Neural cell (in vitro differentiated cells): ENCODE results near the gene TOGARAM2. TPM values are rescaled to one million over a fixed set of nuclear protein-coding genes. Genes with fewer than 3 reads are reported as not detected.

ENCODE experiments used
- H2AFZ ChIP-seq: fragments of 200-600, 300-800 bp; sonication (generic), shearing (Covaris generic); 2 replicates; pipeline ENCODE4 v1.6.0; 2014; ENCODE audit warnings: low read depth, mild to moderate bottlenecking, antibody characterized with exemption, low read length, moderate library complexity
- H3F3A ChIP-seq: fragments of 200-600 bp; shearing (Covaris generic); 2 replicates; pipeline ENCODE4 v1.6.1; 2016; ENCODE audit warnings: mild to moderate bottlenecking, moderate library complexity, mixed read lengths, antibody characterized with exemption, low read length; ENCODE audit not compliant: insufficient read depth, poor library complexity, severe bottlenecking
- H3K27ac ChIP-seq: fragments of 200-600, 300-800 bp; sonication (generic), shearing (Covaris generic); 2 replicates; pipeline ENCODE4 v1.5.1; 2014; ENCODE audit warnings: mild to moderate bottlenecking, low read length, moderate library complexity
- H3K27me3 ChIP-seq: fragments of 300-800, 200-600 bp; sonication (generic), shearing (Covaris generic); 2 replicates; pipeline ENCODE4 v1.6.0; 2014; ENCODE audit warnings: mild to moderate bottlenecking, low read depth, low read length, moderate library complexity; ENCODE audit not compliant: insufficient read depth
- H3K36me3 ChIP-seq: fragments of 300-800, 200-600 bp; sonication (generic), shearing (Covaris generic); 2 replicates; pipeline ENCODE4 v1.5.1; 2014; ENCODE audit warnings: mild to moderate bottlenecking, antibody characterized with exemption, low read length, moderate library complexity; ENCODE audit not compliant: insufficient read depth
- H3K4me2 ChIP-seq: fragments of 300-800, 200-600 bp; sonication (generic), shearing (Covaris generic); 2 replicates; pipeline ENCODE4 v1.6.0; 2014; ENCODE audit warnings: mild to moderate bottlenecking, low read length
- H3K4me3 ChIP-seq: fragments of 300-800, 200-600 bp; sonication (generic), shearing (Covaris generic); 2 replicates; pipeline ENCODE4 v1.5.1; 2014; ENCODE audit warnings: mild to moderate bottlenecking, low read length, moderate library complexity
- H3K79me2 ChIP-seq: fragments of 200-600 bp; shearing (Covaris generic); replicated peaks from 2 replicates; pipeline ENCODE4 v1.6.0; 2014; ENCODE audit warnings: mild to moderate bottlenecking, low read length, moderate library complexity; ENCODE audit not compliant: insufficient read depth
- H3K9ac ChIP-seq: fragments of 300-800, 200-600 bp; sonication (generic), shearing (Covaris generic); 2 replicates; pipeline ENCODE4 v1.6.1; 2016; ENCODE audit warnings: mild to moderate bottlenecking, low read length, mixed read lengths
- H3K9me2 ChIP-seq: fragments of 200-600 bp; shearing (Covaris generic); 2 replicates; pipeline ENCODE4 v1.6.1; 2016; ENCODE audit warnings: mild to moderate bottlenecking, low read length, mixed read lengths; ENCODE audit not compliant: insufficient read depth
- H3K9me3 ChIP-seq: fragments of 200-600, 300-800 bp; sonication (generic), shearing (Covaris generic); 2 replicates; pipeline ENCODE4 v1.6.1; 2016; ENCODE audit warnings: mild to moderate bottlenecking, mixed run types, low read length, moderate library complexity, mixed read lengths
- H4K20me1 ChIP-seq: fragments of 200-600 bp; shearing (Covaris generic); 2 replicates; pipeline ENCODE4 v1.6.1; 2016; ENCODE audit warnings: mild to moderate bottlenecking, mixed run types; ENCODE audit not compliant: insufficient read depth
- EP300 ChIP-seq: fragments of 450-650 bp; conservative IDR thresholded peaks from 2 replicates; pipeline ENCODE4 v1.6.1; 2014; ENCODE audit warnings: antibody characterized with exemption, mild to moderate bottlenecking, moderate library complexity; ENCODE audit not compliant: poor library complexity, severe bottlenecking
- MXI1 ChIP-seq: fragments of 450-650 bp; conservative IDR thresholded peaks from 2 replicates; pipeline ENCODE4 v1.6.1; 2014; ENCODE audit warnings: antibody characterized with exemption, mild to moderate bottlenecking; ENCODE audit not compliant: poor library complexity, severe bottlenecking
- POLR2AphosphoS5 ChIP-seq: IDR thresholded peaks from 2 replicates; pipeline ENCODE4 v1.6.1; 2012
- RAD21 ChIP-seq: fragments of 450-650 bp; conservative IDR thresholded peaks from 2 replicates; pipeline ENCODE4 v1.6.1; 2014; ENCODE audit warnings: antibody characterized with exemption, mild to moderate bottlenecking, moderate library complexity
- TAF1 ChIP-seq: IDR thresholded peaks from 2 replicates; pipeline ENCODE4 v1.6.1; 2012; ENCODE audit warnings: low read depth
- polyA plus RNA-seq: library from polyadenylated mRNA; depleted of rRNA; stranded (reverse); fragments of >200 nt; gene quantifications from 2 replicates; pipeline ENCODE4 v1.2.3, GENCODE V29; 2014
- TF ChIP-seq, protein P1 (sequence below): fragments of 450-650 bp; IDR thresholded peaks from 2 replicates; pipeline ENCODE4 v1.5.1; 2014; ENCODE audit warnings: antibody characterized with exemption, mild to moderate bottlenecking, moderate library complexity; ENCODE audit not compliant: poor library complexity, severe bottlenecking
- TF ChIP-seq, protein P2 (sequence below): IDR thresholded peaks from 2 replicates; pipeline ENCODE4 v1.6.1; 2012; ENCODE audit warnings: borderline replicate concordance

Gene TOGARAM2
- polyA plus RNA-seq, 1 donor from 2014 or later, result 0.10 TPM

DNA sequence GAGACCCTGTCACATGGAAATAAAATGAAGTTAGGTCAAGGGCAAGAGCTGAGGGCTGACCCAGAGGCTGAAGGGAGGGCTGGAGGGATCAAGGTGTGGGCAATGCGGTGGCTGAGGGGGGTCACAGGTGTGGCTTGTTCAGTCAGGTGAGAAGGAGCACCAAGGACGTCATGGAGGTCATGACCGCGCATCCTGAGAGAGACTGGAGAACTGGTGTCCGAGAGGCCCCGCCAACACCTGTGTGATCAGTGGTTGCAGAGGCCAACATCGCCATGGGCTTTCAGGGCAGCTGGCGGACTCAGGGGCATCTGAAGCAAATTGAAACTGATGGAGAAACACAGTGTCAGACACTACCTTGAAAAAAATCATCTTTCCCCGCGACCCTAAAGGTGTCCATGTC lies 13.0 kb downstream of the TOGARAM2 start:
- H3F3A ChIP-seq, result no peaks in the 10 kb centered on the region
- no peak overlapping the region for H3K4me3 ChIP-seq
- no peak overlapping the region for H3K9ac ChIP-seq
- H3K27ac ChIP-seq, result no peak overlapping the region
- H3K79me2 ChIP-seq, result no peaks in the 10 kb centered on the region
- H3K9me3 ChIP-seq, result no peaks in the 10 kb centered on the region
- no peaks in the 10 kb centered on the region for H3K9me2 ChIP-seq
- no peak for TF ChIP-seq EP300
- TF ChIP-seq, protein P1, sequence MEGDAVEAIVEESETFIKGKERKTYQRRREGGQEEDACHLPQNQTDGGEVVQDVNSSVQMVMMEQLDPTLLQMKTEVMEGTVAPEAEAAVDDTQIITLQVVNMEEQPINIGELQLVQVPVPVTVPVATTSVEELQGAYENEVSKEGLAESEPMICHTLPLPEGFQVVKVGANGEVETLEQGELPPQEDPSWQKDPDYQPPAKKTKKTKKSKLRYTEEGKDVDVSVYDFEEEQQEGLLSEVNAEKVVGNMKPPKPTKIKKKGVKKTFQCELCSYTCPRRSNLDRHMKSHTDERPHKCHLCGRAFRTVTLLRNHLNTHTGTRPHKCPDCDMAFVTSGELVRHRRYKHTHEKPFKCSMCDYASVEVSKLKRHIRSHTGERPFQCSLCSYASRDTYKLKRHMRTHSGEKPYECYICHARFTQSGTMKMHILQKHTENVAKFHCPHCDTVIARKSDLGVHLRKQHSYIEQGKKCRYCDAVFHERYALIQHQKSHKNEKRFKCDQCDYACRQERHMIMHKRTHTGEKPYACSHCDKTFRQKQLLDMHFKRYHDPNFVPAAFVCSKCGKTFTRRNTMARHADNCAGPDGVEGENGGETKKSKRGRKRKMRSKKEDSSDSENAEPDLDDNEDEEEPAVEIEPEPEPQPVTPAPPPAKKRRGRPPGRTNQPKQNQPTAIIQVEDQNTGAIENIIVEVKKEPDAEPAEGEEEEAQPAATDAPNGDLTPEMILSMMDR, result no peak
- H3K36me3 ChIP-seq, result no peaks in the 10 kb centered on the region
- no peak overlapping the region for H3K4me2 ChIP-seq
- no peaks in the 10 kb centered on the region for H4K20me1 ChIP-seq
- no peaks in the 10 kb centered on the region for H3K27me3 ChIP-seq
- H2AFZ ChIP-seq, result no peak overlapping the region

DNA sequence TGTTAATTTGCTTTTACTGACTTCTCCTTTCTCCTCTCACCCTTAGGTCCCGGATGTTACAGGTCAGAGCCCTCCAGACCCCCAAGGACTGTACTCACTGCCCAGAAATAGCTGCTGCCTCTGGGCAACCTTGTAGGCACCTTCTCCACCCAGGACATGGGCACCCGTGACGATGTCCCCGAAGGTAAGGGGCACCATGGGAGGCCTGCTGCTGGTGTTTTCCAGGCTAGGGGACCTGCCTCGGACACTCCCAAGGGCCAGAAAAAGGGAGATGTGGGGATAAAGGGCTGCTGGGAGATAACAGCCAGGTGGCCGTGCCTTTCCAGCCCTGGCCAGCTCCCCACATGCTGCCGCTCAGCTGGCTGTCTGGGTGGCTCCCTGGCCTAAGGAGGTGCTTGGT lies 13.6 kb downstream of the TOGARAM2 start:
- TF ChIP-seq MXI1, result no peak
- no peak for TF ChIP-seq POLR2AphosphoS5
- TF ChIP-seq, protein P2, sequence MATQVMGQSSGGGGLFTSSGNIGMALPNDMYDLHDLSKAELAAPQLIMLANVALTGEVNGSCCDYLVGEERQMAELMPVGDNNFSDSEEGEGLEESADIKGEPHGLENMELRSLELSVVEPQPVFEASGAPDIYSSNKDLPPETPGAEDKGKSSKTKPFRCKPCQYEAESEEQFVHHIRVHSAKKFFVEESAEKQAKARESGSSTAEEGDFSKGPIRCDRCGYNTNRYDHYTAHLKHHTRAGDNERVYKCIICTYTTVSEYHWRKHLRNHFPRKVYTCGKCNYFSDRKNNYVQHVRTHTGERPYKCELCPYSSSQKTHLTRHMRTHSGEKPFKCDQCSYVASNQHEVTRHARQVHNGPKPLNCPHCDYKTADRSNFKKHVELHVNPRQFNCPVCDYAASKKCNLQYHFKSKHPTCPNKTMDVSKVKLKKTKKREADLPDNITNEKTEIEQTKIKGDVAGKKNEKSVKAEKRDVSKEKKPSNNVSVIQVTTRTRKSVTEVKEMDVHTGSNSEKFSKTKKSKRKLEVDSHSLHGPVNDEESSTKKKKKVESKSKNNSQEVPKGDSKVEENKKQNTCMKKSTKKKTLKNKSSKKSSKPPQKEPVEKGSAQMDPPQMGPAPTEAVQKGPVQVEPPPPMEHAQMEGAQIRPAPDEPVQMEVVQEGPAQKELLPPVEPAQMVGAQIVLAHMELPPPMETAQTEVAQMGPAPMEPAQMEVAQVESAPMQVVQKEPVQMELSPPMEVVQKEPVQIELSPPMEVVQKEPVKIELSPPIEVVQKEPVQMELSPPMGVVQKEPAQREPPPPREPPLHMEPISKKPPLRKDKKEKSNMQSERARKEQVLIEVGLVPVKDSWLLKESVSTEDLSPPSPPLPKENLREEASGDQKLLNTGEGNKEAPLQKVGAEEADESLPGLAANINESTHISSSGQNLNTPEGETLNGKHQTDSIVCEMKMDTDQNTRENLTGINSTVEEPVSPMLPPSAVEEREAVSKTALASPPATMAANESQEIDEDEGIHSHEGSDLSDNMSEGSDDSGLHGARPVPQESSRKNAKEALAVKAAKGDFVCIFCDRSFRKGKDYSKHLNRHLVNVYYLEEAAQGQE, result no peak
- TF ChIP-seq RAD21, result no peak
- TF ChIP-seq EP300, result no peak
- Histone ChIP-seq H3K79me2 (no peaks in the 10 kb centered on the region), H4K20me1 (no peaks in the 10 kb centered on the region), H3K4me3 (no peak overlapping the region), H3K4me2 (no peak overlapping the region), H3K9ac (no peak overlapping the region), H3K9me2 (no peaks in the 10 kb centered on the region), H3F3A (no peaks in the 10 kb centered on the region), H3K9me3 (no peaks in the 10 kb centered on the region), H3K27me3 (no peaks in the 10 kb centered on the region), H3K36me3 (no peaks in the 10 kb centered on the region), H3K27ac (no peak overlapping the region), H2AFZ (no peak overlapping the region)

DNA sequence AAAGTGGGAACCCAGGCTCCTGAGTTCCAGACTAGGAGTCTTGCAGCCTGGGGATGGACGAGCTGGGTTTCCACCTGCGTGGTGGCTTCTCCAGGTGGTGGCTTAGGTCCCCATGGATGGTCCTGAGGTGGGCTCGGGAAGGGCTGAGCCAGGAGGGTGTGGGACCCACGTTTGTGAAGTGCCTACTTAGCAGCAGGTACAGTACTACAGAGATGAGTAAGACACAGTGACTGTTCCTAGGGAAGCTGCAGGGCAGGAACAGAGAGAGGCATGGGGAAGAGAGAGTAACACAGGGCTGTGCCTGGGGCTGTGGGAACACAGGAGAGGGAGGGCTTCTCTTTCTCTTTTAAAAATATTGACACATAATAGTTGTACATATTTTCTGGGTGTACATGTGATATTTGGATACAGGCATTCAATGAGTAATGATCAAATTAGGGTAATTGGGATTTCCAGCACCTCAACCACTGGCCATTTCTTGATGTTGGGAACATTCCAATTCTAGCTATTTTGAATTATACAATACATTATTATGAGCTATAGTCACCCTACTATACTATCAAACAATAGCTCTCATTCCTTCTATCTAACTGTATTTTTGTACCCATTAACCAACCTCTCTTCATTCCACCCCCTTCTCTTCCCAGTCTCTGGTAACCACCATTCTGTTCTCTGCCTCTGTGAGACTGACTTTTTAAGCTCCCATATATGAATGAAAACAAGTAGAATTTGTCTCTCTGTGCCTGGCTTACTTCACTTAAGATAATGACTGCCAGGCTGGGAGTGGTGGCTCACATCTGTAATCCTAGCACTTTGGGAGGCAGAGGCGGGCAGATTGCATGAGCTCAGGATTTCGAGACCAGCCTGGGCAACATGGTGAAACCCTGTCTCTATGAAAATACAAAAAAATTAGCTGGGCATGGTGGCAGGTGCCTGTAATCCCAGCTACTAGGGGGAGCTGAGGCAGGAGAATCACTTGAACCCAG lies 15.0 kb downstream of the TOGARAM2 start:
- H2AFZ ChIP-seq, result no peak overlapping the region
- H3K27ac ChIP-seq, result no peak overlapping the region
- no peaks in the 10 kb centered on the region for H3K9me3 ChIP-seq
- no peak for TF ChIP-seq TAF1
- H3K4me2 ChIP-seq, result no peak overlapping the region
- no peaks in the 10 kb centered on the region for H3K79me2 ChIP-seq
- no peaks in the 10 kb centered on the region for H4K20me1 ChIP-seq
- no peak overlapping the region for H3K4me3 ChIP-seq
- no peak overlapping the region for H3K9ac ChIP-seq
- no peaks in the 10 kb centered on the region for H3K36me3 ChIP-seq
- H3K9me2 ChIP-seq, result no peaks in the 10 kb centered on the region
- no peaks in the 10 kb centered on the region for H3F3A ChIP-seq
- no peaks in the 10 kb centered on the region for H3K27me3 ChIP-seq
